GM21381 (cell line): ENCODE data around the gene OR8K3.

Experiments used
- ATAC-seq: cut with Tn5 transposase; IDR thresholded peaks from one replicate; pipeline ENCODE4 v1.9.1; 2021; ENCODE audit warnings: mild to moderate bottlenecking, moderate library complexity; ENCODE audit not compliant: unreplicated experiment

The OR8K3 gene

DNA sequence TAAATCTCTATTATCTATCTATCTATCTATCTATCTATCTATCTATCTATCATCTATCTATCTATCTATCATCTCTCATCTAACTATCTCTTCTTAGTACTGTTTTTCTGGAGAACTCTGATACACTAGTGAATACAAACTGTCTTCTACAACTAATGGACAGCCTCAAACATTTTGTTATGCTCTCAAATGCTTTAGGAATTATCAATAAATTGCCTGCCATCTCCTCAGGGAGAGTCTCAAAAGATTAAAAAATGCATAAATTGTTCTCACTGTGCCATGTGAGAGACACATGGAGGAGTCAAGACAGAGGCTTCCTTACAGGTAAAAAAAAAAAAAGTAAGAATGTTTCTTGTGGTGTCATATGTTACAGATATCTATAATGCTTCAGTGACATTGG is at the start of gene OR8K3:
Gene OR8K3 (plus strand): TSS at position 301 of the 400 bp plus-strand sequence. CDS start 3,163 bp downstream, outside the sequence.
- ATAC-seq: no peak

GRCh38 chr11:56271092-56271491 is 43.9 kb upstream of the OR8K3 start:
- no peak for ATAC-seq

GRCh38 chr11:56273854-56274253 is 41.1 kb upstream of the OR8K3 start, which contains the start of gene OR5T1:
Gene OR5T1, plus strand, starts transcription at chr11:56274154. Its CDS starts 1,485 bp downstream, at chr11:56275639.
- no peak for ATAC-seq

GRCh38 chr11:56292154-56292553 is 22.8 kb upstream of the OR8K3 start, which contains the start of gene OR8H1:
Gene OR8H1, minus strand, starts transcription at chr11:56292254. Its CDS starts 1,192 bp downstream, at chr11:56291062.
- no peak for ATAC-seq

GRCh38 chr11:56296898-56297297 is 18.0 kb upstream of the OR8K3 start:
- ATAC-seq: no peak

GRCh38 chr11:56307836-56308235 is 7.1 kb upstream of the OR8K3 start:
- ATAC-seq: no peak

DNA sequence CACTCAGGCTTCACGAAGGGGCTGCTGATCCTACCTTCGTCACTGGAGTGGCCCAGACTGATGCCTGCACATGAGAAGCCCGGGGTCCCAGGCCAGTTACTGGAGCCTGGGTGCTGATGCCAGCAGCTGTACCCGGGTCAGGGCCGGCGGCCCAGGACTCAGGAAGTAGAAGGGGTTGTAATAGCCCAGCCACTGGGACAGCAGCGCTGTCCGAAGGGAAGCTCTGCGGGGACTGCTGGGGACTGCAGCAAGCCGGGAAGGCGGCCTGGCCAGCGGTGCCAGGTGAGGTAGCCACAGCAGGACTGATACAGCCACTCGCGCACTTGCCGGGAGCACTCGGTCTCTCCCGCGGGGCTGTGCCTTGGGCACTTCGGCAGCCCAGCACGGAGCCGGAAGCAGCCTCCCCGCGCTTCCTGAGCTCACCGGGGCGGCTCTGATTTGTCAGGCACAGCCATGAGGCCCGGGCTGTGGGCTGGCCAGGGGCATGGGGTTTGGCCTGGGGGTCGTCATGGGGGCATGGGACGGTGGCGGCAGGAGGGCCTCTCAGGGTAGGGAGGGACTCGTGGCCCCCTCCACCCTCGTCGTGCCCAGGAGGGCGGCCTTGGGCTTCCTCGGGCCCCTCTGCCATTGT is 17.0 kb downstream of the OR8K3 start:
- ATAC-seq: no peak

- ATAC-seq: no peak
These were observed 18.2 kb downstream of the OR8K3 start for GRCh38 chr11:56333156-56333555.

DNA sequence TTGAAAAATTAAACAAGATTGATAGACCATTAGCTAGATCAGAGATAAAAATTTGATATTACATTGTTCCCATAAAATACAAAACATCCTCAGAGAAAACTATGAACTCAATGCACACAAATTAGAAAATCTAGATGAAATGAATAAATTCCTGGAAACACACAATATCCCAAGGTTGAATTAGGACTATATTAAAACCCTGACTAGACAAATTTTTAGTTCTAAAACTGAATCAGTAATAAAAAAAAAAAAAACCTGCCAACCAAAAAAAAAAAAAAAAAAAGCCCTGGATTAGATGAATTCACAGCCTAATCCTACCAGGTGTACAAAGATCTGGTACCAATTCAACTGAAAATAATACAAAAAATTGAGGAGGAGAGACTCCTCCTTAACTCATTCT is 25.3 kb downstream of the OR8K3 start:
- no peak for ATAC-seq

DNA sequence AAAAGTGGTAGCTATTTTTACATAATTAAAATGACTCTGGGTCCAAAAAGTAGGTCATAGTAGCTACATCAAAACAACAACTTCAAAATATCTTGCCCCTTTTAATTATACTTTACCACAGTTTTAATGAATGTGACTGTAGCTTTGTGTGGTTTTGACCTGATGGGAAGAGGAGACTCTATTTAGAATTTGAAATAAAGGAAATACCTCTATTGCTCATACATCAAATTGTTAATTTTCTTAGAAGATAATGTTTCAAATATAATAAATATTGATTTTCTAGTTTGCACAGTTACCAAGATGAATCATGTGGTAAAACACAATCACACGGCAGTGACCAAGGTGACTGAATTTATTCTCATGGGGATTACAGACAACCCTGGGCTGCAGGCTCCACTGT is 30.8 kb downstream of the OR8K3 start, which contains the start of gene OR8K1:
Gene OR8K1 (plus strand): TSS at position 301 of the 400 bp plus-strand sequence. CDS start 0 bp downstream, at position 301.
- no peak for ATAC-seq

DNA sequence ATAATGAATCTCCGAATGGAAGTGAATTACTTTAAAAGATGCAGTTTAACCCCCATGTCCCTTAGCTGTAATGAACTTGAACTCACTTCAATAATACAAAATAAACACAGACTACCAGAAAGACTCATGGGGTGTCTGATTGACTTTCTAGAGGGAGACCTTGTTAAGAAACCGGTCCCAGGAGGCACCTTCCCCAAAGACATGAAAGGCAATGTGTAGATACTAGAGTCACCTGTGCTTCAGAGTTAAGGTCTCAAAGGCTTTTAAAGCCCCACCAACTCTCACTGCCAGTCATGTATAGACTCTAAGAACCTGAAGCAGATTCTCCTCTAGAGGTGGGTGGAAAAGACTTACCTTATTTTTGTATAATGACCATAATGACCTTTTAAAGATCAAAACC is 39.0 kb downstream of the OR8K3 start, which contains the start of gene OR8J1:
Gene OR8J1 (plus strand): TSS at position 301 of the 400 bp plus-strand sequence. CDS start 5,956 bp downstream, outside the sequence.
- ATAC-seq: no peak
